HG03439 (cell line): ENCODE data around the gene PIK3CB.
"Not testable (repeated sequence)": the region's sequence is repeated elsewhere in the genome, so short reads cannot be mapped to it uniquely, and the experiment has no call there.

Source experiments
- ATAC-seq: cut with Tn5 transposase; IDR thresholded peaks from one replicate; pipeline ENCODE4 v1.9.1; 2021; ENCODE audit warnings: mild to moderate bottlenecking, moderate library complexity; ENCODE audit not compliant: unreplicated experiment

The PIK3CB gene

DNA sequence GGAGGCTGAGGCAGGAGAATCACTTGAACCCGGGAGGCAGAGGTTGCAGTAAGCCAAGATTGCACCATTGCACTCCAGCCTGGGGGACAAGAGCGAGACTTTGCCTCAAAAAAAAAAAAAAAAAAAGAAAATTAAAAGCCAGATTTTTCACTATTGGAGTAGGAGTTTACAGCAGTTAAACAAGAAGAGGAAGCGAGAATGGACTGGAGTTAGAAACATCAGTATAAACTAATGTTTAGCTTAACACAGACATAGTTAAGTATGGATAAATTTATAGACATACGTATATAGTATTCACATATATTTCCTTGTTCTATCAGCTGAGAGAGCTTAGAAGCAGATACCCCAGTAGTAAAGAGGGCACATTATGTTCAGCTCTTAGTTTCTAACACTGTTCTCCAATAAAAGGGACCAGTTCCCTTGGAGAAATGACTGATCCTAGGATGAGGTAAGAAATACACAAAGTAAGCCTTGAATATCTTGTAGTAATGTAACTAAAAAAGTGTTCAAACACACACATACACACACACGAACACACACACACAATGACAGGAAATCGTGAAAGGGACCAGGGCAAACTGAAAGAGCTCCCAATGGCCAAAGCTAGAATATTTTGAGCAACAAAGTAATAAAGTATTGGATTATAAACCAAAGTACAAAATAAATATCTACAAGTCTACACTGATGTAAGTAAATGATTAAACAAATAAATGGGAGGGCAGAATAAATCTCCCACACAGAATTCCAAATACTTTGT, 25.1 kb downstream of the PIK3CB start:
- ATAC-seq: no peak

DNA sequence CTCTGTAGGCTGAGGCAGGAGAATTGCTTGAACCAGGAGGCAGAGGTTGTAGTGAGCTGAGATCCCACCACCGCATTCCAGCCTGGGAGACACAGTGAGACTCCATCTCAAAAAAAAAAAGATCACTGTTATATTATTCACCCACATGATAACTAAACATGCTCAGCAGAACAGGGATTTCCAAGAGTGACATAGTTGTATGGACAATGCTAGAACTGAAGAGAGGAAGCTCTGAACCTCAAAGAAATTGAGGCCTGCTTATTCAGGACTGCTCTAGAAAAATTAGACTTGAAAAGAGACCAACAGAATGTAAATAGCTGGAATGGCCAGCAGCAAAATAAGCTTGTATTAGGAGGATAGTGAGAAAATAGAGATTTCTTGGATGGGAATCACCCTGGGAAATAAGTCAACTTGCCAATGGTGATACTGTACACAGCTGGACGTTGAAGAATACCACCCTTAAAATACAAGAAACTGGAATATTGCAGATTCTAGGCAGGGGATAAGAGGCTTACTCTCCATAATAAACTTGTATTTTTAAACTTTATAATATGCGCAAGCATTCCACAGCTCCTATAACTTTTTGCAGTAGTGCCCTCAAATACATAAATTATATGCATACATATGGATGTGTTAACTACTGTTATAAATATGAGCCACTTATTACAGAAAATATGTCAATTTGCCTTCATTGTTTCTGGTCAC, 28.2 kb downstream of the PIK3CB start:
- ATAC-seq: no peak

DNA sequence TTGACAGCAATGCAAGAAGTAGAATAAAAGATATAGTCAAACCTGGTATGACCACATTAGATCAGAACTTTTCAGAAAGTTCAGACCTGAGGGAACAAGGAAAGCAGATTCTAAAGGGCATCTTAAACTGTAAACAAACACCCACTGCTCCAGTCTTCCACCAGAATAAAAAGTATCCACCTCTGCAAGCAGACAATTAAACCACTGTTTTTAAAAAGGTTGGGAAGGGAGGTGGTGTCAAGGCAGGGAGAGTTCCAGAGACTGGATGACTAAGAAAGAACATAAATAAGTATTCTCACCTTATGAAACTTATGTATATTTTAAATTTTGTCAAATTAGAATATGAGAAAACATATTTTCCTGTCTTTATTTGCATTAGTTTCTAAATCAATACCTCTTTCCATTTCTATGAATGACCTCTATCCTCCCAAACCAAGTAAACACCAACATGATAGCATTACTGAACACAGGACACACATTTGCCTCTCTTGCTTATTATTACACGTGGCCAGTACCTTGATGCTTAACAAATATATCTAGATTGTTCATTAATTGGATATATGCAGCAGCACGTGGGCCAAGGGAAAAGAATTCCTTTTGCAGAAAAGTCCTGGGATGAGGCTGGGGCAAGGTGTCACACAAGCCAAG, 31.6 kb downstream of the PIK3CB start:
- no peak for ATAC-seq

DNA sequence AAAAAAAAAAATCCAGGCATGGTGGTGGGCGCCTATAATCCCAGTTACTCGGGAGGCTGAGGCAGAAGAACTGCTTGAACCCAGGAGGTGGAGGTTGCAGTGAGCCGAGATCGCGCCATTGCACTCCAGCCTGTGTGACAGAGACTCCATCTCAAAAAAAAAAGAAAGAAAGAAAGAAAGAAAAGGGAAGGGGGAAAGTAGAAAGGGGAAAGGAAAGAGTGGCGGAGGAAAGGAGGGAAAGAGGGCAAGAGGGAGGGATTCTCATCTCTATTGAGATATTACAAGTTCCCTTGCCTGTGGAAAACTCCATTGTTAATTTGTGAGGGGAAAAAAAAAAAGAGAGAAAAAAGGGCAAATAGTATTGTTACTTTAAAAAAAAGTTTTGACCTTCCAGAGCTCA, 32.5 kb downstream of the PIK3CB start:
- ATAC-seq: not testable (repeated sequence)

DNA sequence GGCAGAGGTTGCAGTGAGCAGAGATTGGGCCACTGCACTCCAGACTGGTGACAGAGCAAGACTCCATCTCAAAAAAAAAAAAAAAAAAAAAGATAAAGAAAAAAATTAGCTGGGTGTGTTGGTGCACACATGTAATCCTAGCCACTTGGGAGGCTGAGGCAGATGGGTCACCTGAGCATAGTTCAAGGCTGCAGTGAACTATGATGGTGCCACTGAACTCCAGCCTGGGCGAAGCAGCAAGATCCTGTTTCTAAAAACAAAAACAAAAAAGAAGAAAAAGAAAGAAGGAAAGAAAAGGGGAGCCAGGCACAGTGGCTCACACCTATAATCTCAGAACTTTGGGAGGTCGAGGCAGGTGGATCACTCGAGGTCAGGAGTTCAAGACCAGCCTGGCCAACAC, 32.9 kb downstream of the PIK3CB start:
- no peak for ATAC-seq

DNA sequence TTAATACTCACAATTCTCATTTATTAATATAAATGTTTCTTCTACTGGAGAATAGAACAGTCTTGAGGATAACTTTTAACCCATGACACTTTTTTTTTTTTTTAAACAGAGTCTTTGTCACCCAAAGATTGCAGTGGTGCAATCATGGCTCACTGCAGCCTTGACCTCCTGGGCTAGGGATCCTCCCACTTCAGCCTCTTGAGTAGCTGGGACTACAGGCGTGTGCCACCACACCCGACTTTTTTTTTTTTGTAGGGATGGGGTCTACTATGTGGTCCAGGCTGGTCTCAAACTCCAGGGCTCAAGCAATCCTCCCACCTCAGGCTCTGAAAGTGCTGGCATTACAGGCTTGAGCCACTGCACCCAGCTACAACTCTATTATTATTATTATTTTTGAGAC, 34.5 kb downstream of the PIK3CB start:
- no peak for ATAC-seq

DNA sequence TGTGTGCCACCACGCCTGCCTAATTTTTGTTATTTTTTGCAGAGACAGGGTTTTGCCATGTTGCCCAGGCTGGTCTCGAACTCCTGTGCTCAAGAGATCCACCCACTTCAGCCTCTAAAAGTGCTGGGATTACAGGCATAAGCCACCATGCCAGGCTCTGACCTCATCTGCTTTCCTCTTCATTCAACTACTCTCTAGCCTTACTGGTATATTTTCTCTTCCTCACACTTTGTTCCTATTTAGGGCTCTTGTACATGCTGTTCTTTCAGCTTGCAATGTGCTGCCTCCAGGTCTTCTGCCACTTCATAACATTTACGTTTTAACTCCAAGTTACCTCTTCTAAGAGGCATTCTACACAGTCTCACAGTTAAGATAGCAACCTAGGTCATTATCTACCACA, 34.9 kb downstream of the PIK3CB start:
- ATAC-seq: no peak

DNA sequence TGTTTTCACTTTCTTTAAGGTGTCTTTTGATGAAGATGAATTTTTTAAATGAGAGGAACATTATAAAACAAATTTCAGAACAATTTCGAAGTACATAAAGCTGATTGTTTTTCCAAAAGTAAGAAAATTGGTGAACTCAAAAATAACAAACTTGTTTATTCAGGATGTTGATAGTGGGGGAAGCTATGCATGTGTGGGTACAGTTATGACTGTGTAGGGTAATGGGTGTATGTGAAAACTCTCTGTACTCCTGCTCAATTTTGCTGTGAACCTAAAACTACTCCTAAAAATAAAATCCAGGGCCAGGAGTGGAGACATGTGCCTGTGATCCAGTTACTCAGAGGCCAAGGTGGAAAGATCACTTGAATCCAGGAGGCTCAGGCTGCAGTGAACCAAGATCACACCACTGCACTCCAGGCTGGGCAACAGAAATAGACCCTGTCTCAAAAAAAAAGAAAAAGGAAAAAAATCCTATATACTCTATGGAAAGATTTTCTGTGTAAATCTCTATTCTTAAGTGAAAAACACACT, 37.2 kb downstream of the PIK3CB start:
- ATAC-seq: no peak

DNA sequence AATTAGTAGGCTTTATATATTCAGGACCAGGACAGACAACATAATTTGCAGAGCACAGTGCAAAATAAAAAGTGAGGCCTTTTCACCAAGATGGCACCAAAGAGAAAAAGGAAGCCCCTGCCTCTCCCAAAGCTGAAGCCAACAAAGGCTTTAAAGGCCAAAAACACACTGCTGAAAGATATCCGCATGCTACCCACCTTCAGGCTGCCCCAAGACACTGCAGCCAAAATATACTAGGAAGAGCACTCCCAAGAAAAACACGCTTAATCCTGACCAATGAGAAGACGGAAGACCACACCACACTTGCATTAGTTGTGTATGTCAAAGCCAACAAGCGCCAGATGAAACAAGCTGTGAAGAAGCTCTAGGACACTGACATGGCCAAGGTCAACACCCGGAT, 38.0 kb downstream of the PIK3CB start:
- ATAC-seq: no peak

DNA sequence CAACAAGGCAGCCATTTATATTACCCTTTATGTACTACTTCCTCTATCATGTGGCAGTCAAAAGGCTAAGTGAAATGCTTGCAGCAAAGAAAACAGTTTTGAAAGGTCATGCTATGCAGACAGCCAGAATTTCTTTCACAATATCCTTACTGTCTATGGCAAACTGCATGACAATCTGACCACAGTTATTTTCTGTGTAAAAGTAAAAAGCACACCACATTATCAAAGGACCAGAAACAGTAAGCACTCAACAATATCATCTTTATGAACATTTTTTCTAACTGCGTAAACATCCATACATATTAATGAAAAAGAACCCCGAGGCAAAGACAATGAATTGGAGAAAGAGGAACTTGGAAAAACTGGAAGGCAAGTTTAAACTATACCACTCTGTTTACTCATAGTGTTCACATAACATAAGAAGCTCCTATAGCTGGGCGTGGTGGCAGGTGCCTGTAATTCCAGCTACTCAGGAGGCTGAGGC, 47.9 kb downstream of the PIK3CB start:
- no peak for ATAC-seq

DNA sequence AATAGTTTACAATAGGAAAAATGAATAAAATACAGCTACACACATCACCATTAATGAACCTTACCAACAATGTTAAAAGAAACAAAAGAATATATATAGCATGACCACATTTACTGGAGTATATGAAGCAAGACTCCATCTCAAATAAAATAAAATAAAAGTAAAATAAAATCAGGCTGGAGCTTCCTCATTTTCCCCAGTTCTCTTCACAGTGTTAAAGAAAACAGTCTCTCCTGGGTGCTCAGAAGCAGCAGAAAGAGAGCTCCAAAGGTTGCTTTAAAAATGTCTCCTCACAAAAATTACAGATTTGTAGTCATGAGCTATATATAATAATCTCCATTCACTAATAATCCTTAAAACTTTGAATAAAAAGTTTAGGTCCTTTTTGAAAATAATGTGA, 48.8 kb downstream of the PIK3CB start:
- ATAC-seq: no peak

DNA sequence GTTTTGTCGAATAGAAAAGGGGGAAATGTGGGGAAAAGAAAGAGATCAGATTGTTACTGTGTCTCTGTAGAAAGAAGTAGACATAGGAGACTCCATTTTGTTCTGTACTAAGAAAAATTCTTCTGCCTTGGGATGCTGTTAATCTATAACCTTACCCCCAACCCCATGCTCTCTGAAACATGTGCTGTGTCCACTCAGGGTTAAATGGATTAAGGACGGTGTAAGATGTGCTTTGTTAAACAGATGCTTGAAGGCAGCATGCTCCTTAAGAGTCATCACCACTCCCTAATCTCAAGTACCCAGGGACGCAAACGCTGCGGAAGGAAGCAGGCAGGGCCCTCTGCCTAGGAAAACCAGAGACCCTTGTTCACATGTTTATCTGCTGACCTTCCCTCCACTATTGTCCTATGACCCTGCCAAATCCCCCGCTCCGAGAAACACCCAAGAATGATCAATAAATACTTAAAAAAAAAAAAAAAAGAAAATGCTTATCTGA, 49.3 kb downstream of the PIK3CB start:
- ATAC-seq: not testable (repeated sequence)

DNA sequence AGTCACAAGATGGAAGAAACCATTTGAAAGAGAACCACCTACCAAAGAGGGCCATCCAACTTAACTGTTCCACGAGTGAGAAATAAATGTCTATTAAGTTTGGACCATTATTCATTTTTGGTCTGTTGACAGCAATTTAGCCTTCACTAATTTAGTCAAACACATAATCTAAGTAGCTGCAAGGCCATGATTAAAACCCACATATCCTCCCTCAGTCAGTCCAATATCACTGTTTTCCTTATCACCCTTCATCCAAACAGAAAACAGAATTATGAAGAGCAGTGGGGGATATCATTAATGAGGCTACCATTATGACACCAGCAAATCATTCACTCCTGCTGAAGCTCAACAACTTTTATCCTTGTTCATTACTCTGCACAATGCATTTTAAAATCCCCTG, 52.0 kb downstream of the PIK3CB start:
- ATAC-seq: no peak

DNA sequence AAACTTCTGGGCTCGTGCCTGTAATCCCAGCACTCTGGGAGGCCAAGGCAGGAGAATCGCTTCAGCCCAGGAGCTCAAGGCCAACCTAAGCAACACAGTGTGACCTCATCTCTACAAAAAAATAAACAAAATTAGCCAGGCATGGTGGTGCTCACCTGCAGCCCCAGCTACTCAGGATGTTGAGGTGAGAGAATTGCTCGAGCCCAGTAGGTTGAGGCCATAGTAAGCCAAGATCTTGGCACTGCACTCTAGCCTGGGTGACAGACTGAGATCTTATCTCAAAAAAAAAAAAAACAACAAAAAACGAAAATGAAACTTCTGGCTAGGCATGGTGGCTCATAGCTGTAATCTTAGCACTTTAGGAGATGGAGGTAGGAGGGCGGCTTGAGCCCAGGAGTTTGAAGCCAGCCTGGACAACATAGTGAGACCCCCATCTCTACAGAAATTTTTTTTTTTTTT, 53.7 kb downstream of the PIK3CB start:
- ATAC-seq: no peak

DNA sequence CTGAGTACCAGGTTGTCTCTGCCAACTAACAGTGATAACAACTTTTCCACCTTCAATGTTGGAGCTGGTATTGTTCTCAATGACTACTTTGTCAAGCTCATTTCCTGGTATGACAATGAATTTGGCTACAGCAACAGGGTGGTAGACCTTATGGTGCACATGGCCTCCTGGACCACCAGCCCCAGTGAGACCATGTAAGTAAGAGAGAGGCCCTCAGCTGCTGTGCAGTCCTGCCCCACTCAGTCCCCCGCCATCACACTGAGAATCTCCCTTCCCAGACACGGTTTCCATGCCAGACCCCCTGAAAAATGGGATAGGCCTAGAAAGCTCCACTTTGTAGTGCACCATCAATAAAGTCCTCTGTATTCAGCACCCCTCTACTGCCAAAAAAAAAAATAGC, 56.1 kb downstream of the PIK3CB start:
- no peak for ATAC-seq

DNA sequence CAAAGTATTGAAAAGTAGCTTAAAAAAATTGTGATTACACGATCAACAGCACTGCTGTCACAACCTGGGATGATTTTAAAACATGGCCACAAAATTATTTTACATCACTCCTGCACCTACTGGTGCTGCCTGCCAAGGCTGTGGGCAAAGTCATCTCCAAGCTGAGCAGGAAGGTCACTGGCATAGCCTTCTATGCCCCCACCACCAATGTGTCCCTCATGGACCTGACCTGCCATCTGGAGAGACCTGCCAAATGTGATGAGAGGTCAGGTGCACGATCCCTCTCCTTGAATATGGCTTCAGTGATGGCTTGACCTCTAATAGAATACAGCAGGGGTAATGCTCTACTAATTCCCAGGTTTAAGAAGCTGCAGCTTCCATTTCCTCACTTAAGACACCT, 57.8 kb downstream of the PIK3CB start:
- no peak for ATAC-seq

DNA sequence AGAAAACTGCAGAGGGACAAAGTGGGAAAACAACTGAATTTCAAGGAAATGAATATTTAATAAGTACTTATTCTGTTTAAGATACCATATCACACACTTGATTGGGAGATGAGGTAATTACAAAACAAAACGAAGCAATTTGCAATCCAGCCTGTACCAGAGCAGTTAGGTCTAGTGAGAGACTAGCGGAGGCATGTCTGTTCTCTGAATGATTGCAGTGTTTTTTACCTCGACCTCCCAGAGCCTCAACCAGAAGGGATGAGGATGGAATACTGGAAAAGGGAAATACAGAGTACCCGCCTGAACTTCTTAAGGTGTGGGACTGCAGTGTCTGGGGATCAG, 59.5 kb downstream of the PIK3CB start:
- ATAC-seq: no peak

DNA sequence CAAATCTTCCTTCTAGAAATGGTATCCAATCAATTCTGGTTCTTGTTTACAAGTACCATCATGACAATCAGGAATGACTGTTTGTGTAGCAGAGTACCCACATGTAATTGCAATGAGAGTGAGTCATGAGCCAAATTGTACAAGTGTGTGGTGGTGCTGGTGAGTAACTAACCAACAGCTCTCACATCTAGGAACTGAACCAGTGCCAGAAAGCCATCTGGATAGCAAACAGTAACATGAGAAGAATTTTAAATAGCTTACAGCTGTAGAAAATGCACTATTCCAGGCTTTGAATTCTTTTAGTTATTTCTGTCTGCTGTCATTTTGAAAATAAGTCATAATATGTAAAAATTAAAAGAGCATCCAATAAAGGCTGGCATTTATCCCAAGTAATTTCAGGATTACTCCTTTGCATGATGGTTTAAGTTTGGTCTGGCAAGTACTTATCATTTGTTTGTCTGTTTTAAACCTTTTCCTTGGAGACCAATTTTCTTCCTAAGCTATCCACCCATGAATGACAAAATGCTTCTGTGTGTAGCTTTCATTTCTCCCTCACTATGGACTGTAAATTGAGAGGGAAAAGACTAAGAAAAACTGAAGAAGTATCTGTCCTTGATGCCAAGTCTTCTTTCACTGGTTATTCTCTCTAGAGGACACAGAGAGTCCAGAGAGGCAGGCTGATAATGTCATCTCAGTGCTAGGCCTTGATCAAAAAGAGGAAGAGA, 60.0 kb downstream of the PIK3CB start:
- no peak for ATAC-seq

DNA sequence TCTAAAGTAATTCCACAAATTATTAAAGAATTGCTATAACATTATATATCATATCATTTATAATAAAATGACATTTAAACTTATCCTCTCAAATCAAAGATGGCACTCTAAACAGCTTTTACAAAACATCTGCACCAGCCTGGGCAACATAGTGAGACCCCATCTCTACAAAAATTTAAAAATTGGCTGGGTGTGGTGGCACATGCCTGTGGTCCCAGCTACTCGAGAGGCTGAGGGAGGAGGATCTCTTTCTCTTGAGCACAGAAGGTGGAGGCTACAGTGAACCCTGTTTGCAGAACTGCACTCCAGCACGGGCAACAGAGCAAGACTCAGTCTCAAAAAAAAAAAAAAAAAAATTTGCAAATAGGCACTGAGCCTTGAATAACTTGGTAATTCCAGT, 63.1 kb downstream of the PIK3CB start:
- no peak for ATAC-seq

DNA sequence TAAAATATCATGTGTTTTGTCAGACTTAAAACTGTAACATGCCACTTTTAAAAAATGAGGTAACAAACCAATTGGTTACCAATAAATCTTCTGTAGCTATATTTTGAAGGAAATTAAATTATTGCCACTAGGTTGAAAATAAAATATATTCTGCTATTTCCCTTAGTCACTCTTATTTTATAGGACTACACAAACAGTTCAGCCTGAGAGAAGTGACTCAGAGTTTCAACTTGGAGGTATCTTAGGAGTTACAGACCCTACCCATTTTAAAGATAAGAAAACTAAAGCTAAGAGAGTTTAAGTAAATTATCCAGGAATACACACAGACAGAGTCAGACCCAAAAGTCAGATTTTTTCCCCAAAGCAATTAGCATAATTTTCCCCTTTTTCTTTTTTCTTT, 65.1 kb downstream of the PIK3CB start:
- no peak for ATAC-seq

DNA sequence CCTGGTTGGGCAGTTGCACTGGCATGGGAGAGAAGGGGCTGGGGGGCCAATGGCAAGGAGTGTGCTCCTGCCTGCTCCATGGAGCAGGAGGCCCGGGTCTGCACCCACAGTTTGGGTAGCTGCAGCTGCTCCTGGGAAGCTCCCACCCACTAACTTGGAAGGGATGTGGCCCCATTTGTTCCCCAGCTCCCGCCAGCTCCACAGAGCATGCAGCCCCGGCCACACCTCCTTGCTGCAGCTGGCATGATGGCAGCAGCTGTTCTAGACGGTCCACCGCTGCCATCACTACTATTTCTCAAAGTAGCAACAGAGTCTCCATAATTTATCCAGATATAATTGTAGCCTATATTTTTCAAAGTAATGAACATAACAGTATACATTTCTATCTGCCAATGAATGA, 65.8 kb downstream of the PIK3CB start:
- ATAC-seq: no peak
